ENCODE results near the gene ITSN1.
A peak's percentile ranks its signal among the peaks of the same experiment; 100 is the strongest.

The ITSN1 gene

GRCh38 chr21:33898586-33898985, 256.3 kb downstream of the ITSN1 start:
- no peak for DNase-seq (ENCODE audit: low read depth, low spot score)
- no peak for TF ChIP-seq CTCF (IDR thresholded peaks at IDR 0.05; ENCODE audit: insufficient read depth, low read length, missing control alignments)
- CTCF ChIA-PET: interaction anchor here (1.1 to 2.2 kb wide), 4 partner anchors 14 to 449 kb away, joined by 4 to 16 read pairs (median 6); no protein-coding TSS in a partner anchor
- POLR2A ChIA-PET: interaction anchor here (0.6 kb wide), 1 partner anchor 243 kb away, joined by 3 read pairs; no protein-coding TSS in a partner anchor
- H3K4me3 ChIP-seq (ENCODE audit: low read depth, low read length): no peak overlapping the region

GRCh38 chr21:33899199-33899598, 256.9 kb downstream of the ITSN1 start:
- TF ChIP-seq CTCF (IDR thresholded peaks at IDR 0.05; ENCODE audit: insufficient read depth, low read length, missing control alignments): no peak
- ChIA-PET POLR2A (no interaction called here), CTCF (interaction anchor here (0.8 to 2.2 kb wide), 5 partner anchors 13 to 448 kb away, joined by 3 to 16 read pairs (median 6); no protein-coding TSS in a partner anchor)
- no peak overlapping the region for H3K4me3 ChIP-seq (ENCODE audit: low read depth, low read length)
- no peak for DNase-seq (ENCODE audit: low read depth, low spot score)

- no peak overlapping the region for H3K4me3 ChIP-seq (ENCODE audit: low read depth, low read length)
- DNase-seq (ENCODE audit: low read depth, low spot score): no peak
- CTCF ChIA-PET: interaction anchor here (1.0 to 2.0 kb wide), 11 partner anchors 10 to 302 kb away, joined by 3 to 11 read pairs (median 4); no protein-coding TSS in a partner anchor
- TF ChIP-seq CTCF (IDR thresholded peaks at IDR 0.05; ENCODE audit: insufficient read depth, low read length, missing control alignments): peak; percentile 69
- POLR2A ChIA-PET: interaction anchor here (0.6 kb wide), 1 partner anchor 139 kb away, joined by 4 read pairs; no protein-coding TSS in a partner anchor
Observed at GRCh38 chr21:33901412-33902288, 259.3 kb downstream of the ITSN1 start.

GRCh38 chr21:33902349-33902748, 260.0 kb downstream of the ITSN1 start:
- ChIA-PET CTCF (interaction anchor here (1.0 to 2.0 kb wide), 10 partner anchors 10 to 302 kb away, joined by 3 to 11 read pairs (median 4); no protein-coding TSS in a partner anchor), POLR2A (no interaction called here)
- H3K4me3 ChIP-seq (ENCODE audit: low read depth, low read length): no peak overlapping the region
- DNase-seq (ENCODE audit: low read depth, low spot score): no peak
- TF ChIP-seq CTCF (IDR thresholded peaks at IDR 0.05; ENCODE audit: insufficient read depth, low read length, missing control alignments): no peak

GRCh38 chr21:33904041-33904440, 261.7 kb downstream of the ITSN1 start:
- TF ChIP-seq CTCF (IDR thresholded peaks at IDR 0.05; ENCODE audit: insufficient read depth, low read length, missing control alignments): no peak
- ChIA-PET POLR2A (no interaction called here), CTCF (interaction anchor here (1.6 to 1.7 kb wide), 2 partner anchors 9 to 11 kb away, joined by 4 to 5 read pairs; partner anchors contain the start of gene ATP5PO)
- no peak overlapping the region for H3K4me3 ChIP-seq (ENCODE audit: low read depth, low read length)
- no peak for DNase-seq (ENCODE audit: low read depth, low spot score)

GRCh38 chr21:33908760-33909159, 266.5 kb downstream of the ITSN1 start:
- no peak for TF ChIP-seq CTCF (IDR thresholded peaks at IDR 0.05; ENCODE audit: insufficient read depth, low read length, missing control alignments)
- no peak for DNase-seq (ENCODE audit: low read depth, low spot score)
- ChIA-PET POLR2A (no interaction called here), CTCF (no interaction called here)
- H3K4me3 ChIP-seq (ENCODE audit: low read depth, low read length): no peak overlapping the region

All from AG04449 (cell line).